Fibroblast of upper back skin (primary cell): ENCODE results near the gene SEC22C.

Source experiments
- DNase-seq: peaks from one replicate; pipeline ENCODE4 v3.0.0-alpha.2; 2013

The SEC22C gene

GRCh38 chr3:42533161-42533897 is 48.4 kb downstream of the SEC22C start:
- DNase-seq, result no peak

GRCh38 chr3:42532229-42532628 is 49.5 kb downstream of the SEC22C start:
- DNase-seq, result no peak

DNA sequence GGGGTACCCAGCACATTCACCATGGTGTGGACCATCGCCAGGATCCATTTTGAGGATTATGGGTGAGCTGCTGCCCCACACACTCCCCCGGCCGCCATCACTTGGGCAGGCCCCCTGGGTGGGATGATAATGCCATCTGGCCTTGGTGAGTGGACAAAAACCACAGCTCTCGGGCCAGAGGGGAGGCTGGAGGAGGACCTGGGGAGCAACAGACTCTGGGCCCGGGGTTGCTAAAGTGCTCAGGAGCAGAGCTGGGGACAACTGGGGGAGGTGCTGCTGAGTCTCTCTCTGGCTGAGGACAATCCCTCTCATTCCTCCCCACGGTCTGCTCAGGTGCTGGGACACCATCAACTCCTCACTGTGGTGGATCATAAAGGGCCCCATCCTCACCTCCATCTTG is 50.3 kb downstream of the SEC22C start:
- no peak for DNase-seq

DNA sequence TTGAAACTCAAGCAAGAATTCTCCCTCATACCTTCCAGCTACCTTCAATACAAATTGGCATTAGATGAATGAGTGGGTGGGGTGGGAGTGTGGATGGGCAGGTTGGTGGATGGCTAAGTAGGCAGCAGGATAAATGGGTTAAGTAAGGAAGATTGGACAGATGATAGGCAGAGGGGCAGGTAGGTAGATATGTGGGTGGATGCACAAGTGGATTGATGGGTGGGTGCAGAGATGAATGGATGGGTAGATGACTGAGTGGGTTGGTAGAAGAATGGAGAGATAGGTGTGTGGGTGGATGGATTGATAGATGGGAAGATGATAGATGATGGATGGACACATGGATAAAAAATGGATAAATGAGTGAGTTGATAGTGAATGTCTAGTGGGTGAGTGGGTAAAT is 51.7 kb downstream of the SEC22C start:
- DNase-seq, result no peak

DNA sequence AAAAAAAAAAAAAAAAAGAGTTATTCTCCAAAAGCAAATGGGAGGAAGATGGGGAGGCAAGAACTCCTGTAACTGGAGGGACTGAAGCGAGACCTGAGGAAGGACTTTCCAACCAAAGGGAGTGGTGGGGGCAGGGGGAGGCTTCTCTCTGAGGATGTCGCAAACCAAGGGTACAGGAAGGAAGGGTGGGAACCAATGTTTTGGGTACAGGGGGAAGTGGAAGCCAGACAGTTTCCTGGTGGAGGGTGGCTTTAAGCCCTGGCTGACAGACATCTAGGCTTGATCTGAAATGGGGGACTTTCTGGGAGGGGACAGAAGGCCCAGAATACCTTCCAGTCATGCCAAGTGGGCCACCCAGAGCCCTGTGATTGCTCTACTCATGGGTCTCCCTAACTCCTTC is 52.3 kb downstream of the SEC22C start:
- DNase-seq, result no peak

DNA sequence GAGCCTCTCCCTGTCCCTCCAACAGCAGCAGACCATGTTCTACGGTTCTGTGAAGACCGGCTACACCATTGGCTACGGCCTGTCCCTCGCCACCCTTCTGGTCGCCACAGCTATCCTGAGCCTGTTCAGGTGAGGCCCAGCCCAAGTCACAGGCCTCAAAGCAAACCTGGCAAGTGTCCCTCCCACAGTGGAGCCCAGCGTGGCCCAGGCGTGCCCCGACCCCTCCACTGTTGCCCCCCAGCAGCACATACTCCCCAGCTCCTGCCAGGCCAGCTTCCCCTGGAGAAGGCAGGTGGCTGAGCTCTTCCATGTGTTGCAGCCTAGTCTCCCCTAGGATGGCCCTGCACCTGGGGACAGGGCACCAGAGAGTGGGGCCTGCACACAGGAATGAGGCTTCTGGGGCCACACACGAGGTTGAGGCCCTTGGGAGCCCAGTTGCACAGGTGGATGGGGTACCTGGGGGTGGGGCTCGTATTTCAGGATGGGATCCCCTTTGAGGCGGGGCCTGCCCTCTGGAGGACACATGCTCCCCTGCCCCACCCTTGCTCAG is 54.3 kb downstream of the SEC22C start:
- DNase-seq, result no peak

- DNase-seq, result no peak
Observed at GRCh38 chr3:42526616-42527367, 55.0 kb downstream of the SEC22C start.

- no peak for DNase-seq
Observed at GRCh38 chr3:42525736-42526345, 55.9 kb downstream of the SEC22C start.

DNA sequence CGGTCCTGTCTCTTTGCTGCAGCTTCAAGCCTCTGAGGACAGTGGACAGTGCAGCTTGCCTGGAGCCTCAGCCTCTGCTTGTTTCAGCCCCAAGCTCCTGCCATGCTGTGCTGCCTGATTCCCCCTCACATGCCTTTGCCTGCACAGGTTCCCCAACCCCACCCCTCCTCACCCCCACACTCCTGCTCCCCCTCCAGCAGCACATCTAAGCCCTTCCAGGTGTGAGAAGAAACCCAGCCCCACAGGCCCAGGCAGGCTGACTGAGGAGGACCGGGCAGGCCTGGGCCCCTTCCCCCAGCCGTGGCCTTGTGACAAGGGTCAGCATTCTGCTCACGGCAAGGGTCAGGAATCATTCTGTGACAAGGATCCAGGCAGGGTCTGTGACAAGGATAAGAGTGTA is 56.6 kb downstream of the SEC22C start:
- DNase-seq, result no peak

DNA sequence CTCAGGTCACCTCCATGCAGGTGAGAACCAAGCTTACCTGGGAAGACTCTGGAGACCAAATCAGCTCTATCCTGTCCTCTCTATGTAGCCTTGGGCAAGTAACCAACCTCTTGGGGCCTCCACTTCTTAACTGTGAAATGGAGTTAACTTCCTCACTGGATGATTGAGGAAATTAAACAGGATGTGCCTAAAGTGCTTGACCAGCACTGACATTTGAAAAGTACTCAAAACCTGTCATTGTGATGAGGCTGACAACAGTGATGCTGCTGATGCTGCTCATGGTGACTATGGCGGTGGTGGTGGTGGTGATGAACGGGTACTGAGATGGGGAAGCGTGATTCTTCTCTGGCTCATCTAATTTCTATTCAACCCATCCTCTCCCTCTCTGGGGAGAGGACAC is 57.0 kb downstream of the SEC22C start:
- DNase-seq, result no peak

DNA sequence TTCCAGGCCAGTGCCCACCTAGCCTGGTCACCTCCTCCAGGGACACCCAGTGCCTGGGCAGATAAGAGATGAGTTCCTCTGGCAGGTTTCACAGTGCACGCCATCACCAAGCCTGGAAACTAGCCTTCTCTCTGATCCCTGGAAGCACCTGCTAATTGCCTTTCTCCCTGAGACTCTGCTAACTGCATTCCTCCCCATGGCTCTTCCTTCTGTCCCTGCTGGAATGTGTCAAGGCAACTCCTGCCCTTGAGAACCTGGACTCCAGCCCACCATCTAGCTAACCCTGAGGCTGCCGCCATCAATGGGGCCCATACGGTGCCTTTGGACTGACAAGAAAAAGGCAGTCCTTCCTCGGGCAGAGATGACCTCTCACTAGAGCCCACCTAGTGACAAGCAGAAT is 60.9 kb downstream of the SEC22C start:
- DNase-seq, result no peak

DNA sequence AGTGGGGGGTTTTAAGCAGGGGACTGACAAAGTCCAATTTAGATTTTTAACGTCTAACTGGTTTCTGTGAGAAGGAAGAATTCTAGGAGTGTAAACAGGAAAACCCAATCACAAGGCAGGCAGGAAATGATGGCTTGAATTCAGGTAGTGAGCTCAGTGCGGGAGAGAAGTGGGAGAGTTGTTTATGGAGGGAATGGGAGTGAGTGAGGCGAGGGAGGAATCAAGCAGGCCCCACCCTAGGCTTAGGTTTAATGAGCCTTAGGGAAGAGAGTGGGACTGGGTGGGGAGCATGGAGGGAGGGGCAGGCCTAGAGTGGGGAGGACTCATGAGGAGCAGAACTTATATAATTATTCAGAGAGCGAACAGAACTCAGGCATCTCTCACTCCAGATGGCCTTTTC is 61.4 kb downstream of the SEC22C start:
- no peak for DNase-seq

DNA sequence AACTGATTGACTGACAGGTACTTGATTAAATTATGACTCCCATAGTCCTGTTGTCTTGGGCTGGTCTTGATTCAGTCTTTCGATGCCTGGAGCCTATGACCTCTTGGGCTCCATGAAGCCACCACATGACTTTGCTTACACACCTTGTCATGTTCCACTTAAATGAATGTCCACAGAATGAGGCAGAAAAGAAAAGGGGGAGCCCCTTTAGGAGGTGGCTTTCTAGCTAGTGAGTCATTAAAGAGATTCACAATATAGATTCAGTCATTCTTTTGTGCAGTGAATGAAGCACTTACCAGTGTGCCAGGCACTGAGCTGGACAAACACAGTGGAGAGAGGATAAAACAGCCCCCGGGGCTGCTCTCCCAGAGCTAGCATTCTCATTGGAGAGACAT is 62.2 kb downstream of the SEC22C start:
- no peak for DNase-seq

DNA sequence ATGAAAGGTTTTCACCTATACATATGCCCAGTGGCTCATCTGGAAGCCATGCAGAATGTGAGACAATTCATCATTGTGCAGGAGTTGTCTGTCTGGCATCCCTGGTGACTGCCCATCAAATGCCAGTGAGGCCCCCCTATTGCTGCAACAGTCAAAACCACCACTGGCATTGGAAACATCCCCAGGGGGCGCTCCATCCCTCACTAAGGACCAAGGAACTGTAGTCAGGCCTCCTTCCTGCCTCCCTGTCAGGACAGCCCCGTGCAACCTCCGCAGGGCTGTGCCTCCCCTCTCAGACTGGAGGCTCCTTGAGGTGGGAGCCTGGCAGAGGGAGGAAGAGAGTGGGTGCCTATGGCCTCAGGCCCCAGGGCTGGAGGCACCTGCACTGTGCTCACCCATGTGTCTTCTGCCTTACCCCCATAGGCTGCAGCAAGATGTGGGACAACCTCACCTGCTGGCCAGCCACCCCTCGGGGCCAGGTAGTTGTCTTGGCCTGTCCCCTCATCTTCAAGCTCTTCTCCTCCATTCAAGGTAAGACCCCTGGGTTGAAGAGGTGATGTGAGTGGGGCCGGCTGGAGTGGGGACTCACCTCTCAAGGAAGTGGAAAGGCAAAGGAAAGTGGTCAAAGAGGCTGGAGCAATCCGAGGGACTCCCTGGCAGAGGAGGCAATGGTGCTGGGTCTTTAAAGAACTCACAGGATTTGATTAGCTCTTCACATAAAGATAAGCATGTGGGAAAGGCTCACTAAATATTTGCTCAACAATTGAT is 62.8 kb downstream of the SEC22C start:
- DNase-seq, result no peak

- no peak for DNase-seq
Observed at GRCh38 chr3:42517117-42517516, 64.7 kb downstream of the SEC22C start.

- no peak for DNase-seq
Observed at GRCh38 chr3:42516443-42516842, 65.3 kb downstream of the SEC22C start.

- DNase-seq, result no peak
Observed at GRCh38 chr3:42515976-42516375, 65.8 kb downstream of the SEC22C start.

- no peak for DNase-seq
Observed at GRCh38 chr3:42515391-42515916, 66.3 kb downstream of the SEC22C start.

DNA sequence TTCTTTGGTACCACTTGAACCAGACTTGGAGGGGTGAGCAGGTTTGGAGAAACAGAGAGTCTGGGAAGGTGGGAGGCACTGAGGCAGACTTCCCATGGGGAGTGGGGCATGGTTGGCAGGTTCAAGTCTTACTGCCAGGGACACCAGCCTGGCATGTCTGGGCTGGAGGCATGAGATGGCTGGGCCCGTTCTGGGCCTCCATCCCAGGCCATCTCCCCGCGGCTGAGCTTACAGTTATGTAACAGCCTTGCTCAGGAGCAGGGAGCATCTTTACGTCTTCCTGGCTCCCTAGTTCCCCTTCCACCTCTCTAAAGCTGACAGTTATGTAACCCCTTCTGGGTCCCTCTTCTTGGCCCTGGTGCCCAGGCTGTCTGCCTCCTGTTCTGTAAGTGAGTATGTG is 66.9 kb downstream of the SEC22C start:
- no peak for DNase-seq

- DNase-seq, result no peak
Observed at GRCh38 chr3:42513521-42513920, 68.2 kb downstream of the SEC22C start.

DNA sequence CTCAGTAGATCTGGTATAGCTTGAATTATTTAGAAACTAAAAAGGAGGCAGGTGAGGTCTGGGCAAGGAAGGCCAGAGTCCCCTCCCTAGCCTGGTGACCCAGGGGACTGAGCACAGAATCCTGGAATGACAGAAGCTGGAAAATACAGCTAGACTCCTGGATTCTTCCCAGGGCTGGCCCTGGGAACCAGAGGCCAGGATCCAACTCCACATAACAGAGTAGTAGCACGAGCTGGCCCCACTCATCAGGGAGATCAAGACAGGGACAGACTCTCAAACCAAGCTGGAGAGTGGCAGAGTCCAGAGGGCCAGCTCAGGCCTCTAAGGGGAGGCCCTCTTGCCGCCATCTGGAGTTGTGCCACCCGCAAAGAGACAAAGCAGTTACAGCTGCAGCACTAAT is 68.6 kb downstream of the SEC22C start:
- DNase-seq, result no peak

DNA sequence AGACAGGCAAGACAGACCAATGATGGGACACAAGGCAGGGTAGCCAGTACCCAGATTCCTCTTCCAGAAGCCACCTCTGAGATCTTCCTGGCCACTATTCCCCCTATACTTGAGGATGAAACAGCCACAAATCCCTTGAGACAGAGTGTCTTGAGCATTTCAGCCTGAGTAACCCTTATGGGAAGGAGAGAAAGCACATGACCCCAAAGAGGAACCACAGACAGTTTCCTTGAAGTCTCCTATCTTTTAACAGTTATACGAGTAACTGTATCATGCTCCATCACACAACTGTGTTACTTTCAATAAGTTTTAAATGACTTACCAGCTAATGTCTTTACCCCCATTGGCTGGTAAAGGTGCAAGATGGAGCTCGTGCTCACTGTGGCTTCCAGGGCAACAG is 70.0 kb downstream of the SEC22C start:
- no peak for DNase-seq

- DNase-seq, result no peak
Observed at GRCh38 chr3:42511201-42511600, 70.6 kb downstream of the SEC22C start.
